Vagina (tissue), 2 donors: ENCODE results near the gene KIF7.

Experiments used
- POLR2AphosphoS5 ChIP-seq, 2 donors: sonication (generic); formaldehyde crosslinking; IDR thresholded peaks; one replicate each; pipeline ENCODE4 v1.9.0; 2017; ENCODE audit warnings: antibody characterized with exemption in 2 of 2, mild to moderate bottlenecking in 2 of 2, low read depth in 1 of 2; ENCODE audit not compliant: insufficient read depth in 1 of 2
- TF ChIP-seq, protein P1 (sequence below), 3 experiments: fragments of 450-650 bp in 2 of 3; fragments of 200-600 bp in 1 of 3; sonication (generic) in 1 of 3; IDR thresholded peaks; one replicate each; pipeline ENCODE4 v1.5.1; 2017 to 2019; ENCODE audit warnings: antibody characterized with exemption in 3 of 3, mild to moderate bottlenecking in 2 of 3, moderate library complexity in 2 of 3

DNA sequence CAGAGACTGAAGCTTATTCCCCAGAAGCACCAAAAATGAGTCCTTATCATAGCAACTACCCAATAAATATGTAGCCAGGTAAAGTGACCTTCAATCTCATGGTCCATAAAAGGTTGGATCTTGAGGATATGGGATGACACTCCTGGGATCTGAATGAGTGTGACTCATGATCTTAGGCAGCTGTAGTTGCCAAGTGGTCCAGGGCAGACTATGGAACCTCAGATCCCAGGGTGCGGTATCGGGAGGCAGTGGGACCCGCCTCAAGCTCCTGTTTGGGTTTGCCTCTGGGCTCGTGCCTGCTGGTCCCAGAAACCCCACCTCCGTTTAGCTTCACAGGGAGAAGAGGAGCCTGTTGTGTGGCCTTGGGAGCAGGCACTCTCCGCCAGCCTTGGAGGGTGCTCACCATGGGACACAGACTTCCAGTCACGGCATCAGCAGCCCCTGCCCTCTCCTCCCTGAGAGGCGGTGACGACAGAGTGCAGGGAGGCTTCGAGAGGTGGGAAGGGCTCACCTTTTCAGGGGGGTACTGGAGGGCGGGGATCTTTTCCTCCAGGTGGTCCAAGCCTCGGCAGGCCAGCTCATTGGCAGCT lies 15.8 kb upstream of the KIF7 start:
- no peak for TF ChIP-seq POLR2AphosphoS5 (IDR thresholded peaks at IDR 0.05; ENCODE audit: insufficient read depth in 1 of 2, low read depth in 1 of 2)
- TF ChIP-seq, protein P1, sequence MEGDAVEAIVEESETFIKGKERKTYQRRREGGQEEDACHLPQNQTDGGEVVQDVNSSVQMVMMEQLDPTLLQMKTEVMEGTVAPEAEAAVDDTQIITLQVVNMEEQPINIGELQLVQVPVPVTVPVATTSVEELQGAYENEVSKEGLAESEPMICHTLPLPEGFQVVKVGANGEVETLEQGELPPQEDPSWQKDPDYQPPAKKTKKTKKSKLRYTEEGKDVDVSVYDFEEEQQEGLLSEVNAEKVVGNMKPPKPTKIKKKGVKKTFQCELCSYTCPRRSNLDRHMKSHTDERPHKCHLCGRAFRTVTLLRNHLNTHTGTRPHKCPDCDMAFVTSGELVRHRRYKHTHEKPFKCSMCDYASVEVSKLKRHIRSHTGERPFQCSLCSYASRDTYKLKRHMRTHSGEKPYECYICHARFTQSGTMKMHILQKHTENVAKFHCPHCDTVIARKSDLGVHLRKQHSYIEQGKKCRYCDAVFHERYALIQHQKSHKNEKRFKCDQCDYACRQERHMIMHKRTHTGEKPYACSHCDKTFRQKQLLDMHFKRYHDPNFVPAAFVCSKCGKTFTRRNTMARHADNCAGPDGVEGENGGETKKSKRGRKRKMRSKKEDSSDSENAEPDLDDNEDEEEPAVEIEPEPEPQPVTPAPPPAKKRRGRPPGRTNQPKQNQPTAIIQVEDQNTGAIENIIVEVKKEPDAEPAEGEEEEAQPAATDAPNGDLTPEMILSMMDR (IDR thresholded peaks at IDR 0.05), result no peak
